Upper lobe of right lung (tissue), 1 donor: ENCODE data around the gene MATK. TPM values are rescaled to one million over a fixed set of nuclear protein-coding genes. Genes with fewer than 3 reads are reported as not detected.

Experiments used
- ATAC-seq: fragments of 200-7000 bp; cut with Tn5 transposase; one replicate; pipeline ENCODE4 v1.9.1; 2020; ENCODE audit warnings: mild to moderate bottlenecking, moderate library complexity
- DNase-seq: peaks from one replicate; pipeline ENCODE4 v3.0.0-alpha.2; 2020
- H3K27ac ChIP-seq: fragments of 200-600 bp; one replicate; pipeline ENCODE4 v1.8.0; 2022
- H3K27me3 ChIP-seq: fragments of 200-600 bp; one replicate; pipeline ENCODE4 v1.8.0; 2022; ENCODE audit warnings: mild to moderate bottlenecking
- H3K36me3 ChIP-seq: fragments of 200-600 bp; one replicate; pipeline ENCODE4 v1.8.0; 2022
- H3K4me1 ChIP-seq: fragments of 200-600 bp; one replicate; pipeline ENCODE4 v1.8.0; 2022
- H3K4me3 ChIP-seq: fragments of 200-600 bp; one replicate; pipeline ENCODE4 v1.8.0; 2022; ENCODE audit warnings: mild to moderate bottlenecking
- H3K9me3 ChIP-seq: fragments of 200-600 bp; one replicate; pipeline ENCODE4 v1.8.0; 2022
- CTCF ChIP-seq: fragments of 200-600 bp; IDR thresholded peaks from one replicate; pipeline ENCODE4 v1.8.0; 2022; ENCODE audit warnings: antibody characterized with exemption
- intact Hi-C: fragments of 100-400 bp; cut with DNase I; formaldehyde crosslinking; loops from one replicate; pipeline ENCODE4 v1.11.0; 2022
- total RNA-seq: library from RNA; stranded (reverse); fragmentation: NEBNext Ultra II Directional; extraction: Animal tissue kit (Norgen Biotek cat#: 25700); gene quantifications from one replicate; pipeline ENCODE4 v1.2.1, GENCODE V29; 2021
- donor health status: DM: no; HTN: yes; CAD: no; lungs with severe emphysema.

Gene MATK
- total RNA-seq, 1 donor from 2014 or later = 22.6 TPM

DNA sequence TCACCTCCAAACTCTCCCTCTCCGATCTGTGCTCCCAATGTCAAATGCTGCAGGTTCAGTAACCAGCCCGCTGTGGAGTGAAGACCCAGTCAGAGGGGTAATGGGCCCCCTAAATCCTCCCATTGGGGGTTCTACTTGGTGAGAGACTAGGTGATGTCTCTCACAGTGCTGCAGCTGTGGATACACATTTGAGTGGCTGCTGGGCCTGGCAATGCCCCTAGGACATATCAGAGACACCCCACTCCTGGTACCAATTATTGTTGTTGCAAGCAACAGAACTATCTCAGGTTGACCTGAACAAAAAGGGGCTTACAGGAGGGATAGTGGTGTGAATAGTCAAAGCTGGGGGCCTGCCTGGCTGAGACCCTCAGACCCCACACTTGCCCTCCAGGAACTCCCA lies 4.6 kb downstream of the MATK start:
- H3K27ac ChIP-seq = no peak overlapping the region
- no peaks in the 10 kb centered on the region for H3K36me3 ChIP-seq
- peaks cover 7% of the 10 kb centered on the region for H3K27me3 ChIP-seq
- no peak for TF ChIP-seq CTCF
- peaks cover 14% of the 10 kb centered on the region for H3K9me3 ChIP-seq
- intact Hi-C loops = no loop called here
- DNase-seq = no peak
- no peaks in the 10 kb centered on the region for H3K4me1 ChIP-seq
- H3K4me3 ChIP-seq = no peak overlapping the region
- ATAC-seq = no peak

- no peak for ATAC-seq
Measured at GRCh38 chr19:3780786-3781304, 5.3 kb downstream of the MATK start.

DNA sequence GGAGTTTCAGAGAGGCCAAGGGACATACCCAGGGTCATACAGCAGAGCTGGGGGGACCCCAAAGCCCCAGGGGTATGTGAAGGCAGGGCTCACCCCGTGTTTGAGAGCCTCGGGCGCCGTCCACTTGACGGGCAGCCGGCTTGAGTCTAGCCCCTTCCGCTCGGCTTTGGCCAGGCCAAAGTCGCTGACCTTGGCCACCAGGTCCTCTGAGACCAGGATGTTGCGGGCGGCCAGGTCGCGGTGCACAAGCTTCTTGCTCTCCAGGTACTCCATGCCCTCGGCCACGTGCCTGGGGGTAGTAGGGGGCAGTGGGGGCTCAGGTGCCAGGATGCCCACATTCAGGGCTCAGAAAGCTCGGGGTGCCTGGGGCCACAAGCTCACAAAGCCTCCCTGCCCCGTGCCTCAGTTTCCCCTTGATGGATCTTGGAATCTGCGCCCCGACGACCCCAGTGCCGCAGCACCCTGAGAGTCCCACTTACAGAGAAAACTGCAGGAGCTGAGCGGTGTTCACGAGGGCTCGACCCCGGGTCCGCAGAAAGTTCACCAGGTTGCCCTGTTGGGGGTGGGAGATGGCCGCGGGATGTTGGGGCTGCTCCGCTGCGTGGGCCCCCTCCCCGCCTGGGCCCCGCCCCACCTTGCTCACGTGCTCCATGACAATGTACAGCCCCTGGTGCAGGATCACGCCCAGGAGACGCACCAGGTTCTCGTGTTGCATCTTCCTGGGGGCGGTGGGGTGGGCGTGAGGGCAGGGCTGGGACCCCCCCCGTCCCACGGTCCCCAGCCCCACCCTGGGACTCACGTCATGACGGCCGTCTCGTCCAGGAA lies 7.1 kb downstream of the MATK start:
- Histone ChIP-seq H3K9me3 (peaks cover 14% of the 10 kb centered on the region), H3K27me3 (peaks cover 5% of the 10 kb centered on the region), H3K36me3 (no peaks in the 10 kb centered on the region), H3K4me1 (no peaks in the 10 kb centered on the region), H3K4me3 (no peak overlapping the region), H3K27ac (no peak overlapping the region)
- no peak for TF ChIP-seq CTCF
- no peak for DNase-seq
- no peak for ATAC-seq
- intact Hi-C loops = no loop called here

More at GRCh38 chr19:3780786-3781304, 5.3 kb downstream of the MATK start:
- no peak for TF ChIP-seq CTCF
- peaks cover 14% of the 10 kb centered on the region for H3K9me3 ChIP-seq
- H3K4me1 ChIP-seq = no peaks in the 10 kb centered on the region
- intact Hi-C loops = no loop called here
- peaks cover 7% of the 10 kb centered on the region for H3K27me3 ChIP-seq
- no peaks in the 10 kb centered on the region for H3K36me3 ChIP-seq
- no peak overlapping the region for H3K4me3 ChIP-seq
- DNase-seq = no peak
- no peak overlapping the region for H3K27ac ChIP-seq

GRCh38 chr19:3778104-3778867 lies 7.9 kb downstream of the MATK start:
- intact Hi-C loops = no loop called here
- no peak for DNase-seq
- H3K27me3 ChIP-seq = no peaks in the 10 kb centered on the region
- no peak for ATAC-seq
- no peak overlapping the region for H3K4me3 ChIP-seq
- no peaks in the 10 kb centered on the region for H3K4me1 ChIP-seq
- no peak overlapping the region for H3K27ac ChIP-seq
- no peak for TF ChIP-seq CTCF
- peaks cover 14% of the 10 kb centered on the region for H3K9me3 ChIP-seq
- H3K36me3 ChIP-seq = no peaks in the 10 kb centered on the region

GRCh38 chr19:3776479-3777040 lies 9.6 kb downstream of the MATK start:
- Histone ChIP-seq H3K27me3 (no peaks in the 10 kb centered on the region), H3K9me3 (peaks cover 7% of the 10 kb centered on the region), H3K27ac (no peak overlapping the region), H3K4me3 (no peak overlapping the region), H3K4me1 (no peaks in the 10 kb centered on the region), H3K36me3 (no peaks in the 10 kb centered on the region)
- intact Hi-C loops = no loop called here
- DNase-seq = no peak
- no peak for ATAC-seq
- TF ChIP-seq CTCF = no peak
